HCT116 (cell line): ENCODE data around the gene C10orf53. TPM values are rescaled to one million over a fixed set of nuclear protein-coding genes. Genes with fewer than 3 reads are reported as not detected.

Source experiments
- ATAC-seq: fragments of 200-7000 bp; cut with Tn5 transposase; 2 replicates; pipeline ENCODE4 v1.9.1; 2020; ENCODE audit warnings: mild to moderate bottlenecking, moderate library complexity
- BruUV-seq: library from RNA; stranded (reverse); fragments of 400-500 nt; replicated peaks from 2 replicates; lab custom pipeline; 2021; lab: Mats Ljungman, UMichigan
- CTCF ChIA-PET: fragments of 300-600 bp; sonication (Branson Sonifier 250); formaldehyde crosslinking; loops from one replicate; lab custom pipeline; 2021; ENCODE audit warnings: antibody characterized with exemption; lab: Charles Lee
- POLR2A ChIA-PET: fragments of 300-600, 350-600 bp; sonication (Branson Sonifier 250); formaldehyde crosslinking; loops from one replicate; lab custom pipeline; 2021; ENCODE audit warnings: antibody characterized with exemption; lab: Charles Lee
- RAD21 ChIA-PET, 2 experiments: fragments of 300-600 bp; sonication (Branson Sonifier 250); formaldehyde crosslinking; loops; one replicate each; lab custom pipeline; 2023; ENCODE audit warnings: low total read pairs in 2 of 2; ENCODE audit not compliant: uncharacterized antibody in 2 of 2, unreplicated experiment in 2 of 2, low non-redundant PET in 1 of 2; lab: Charles Lee
- DNase-seq: peaks from one replicate; pipeline ENCODE4 v3.0.0-alpha.2; 2010; ENCODE audit warnings: low read depth, low spot score
- H2AFZ ChIP-seq: fragments of 200-600 bp; shearing (Covaris generic), sonication (generic); 2 replicates; pipeline ENCODE4 v1.6.1; 2017; ENCODE audit warnings: low read depth, mixed run types, mixed read lengths, antibody characterized with exemption, low read length; ENCODE audit not compliant: poor library complexity, severe bottlenecking
- H3K27ac ChIP-seq: 2 replicates; pipeline ENCODE4 v1.5.1; 2012; ENCODE audit warnings: low read depth, low read length
- H3K27me3 ChIP-seq: fragments of 200-600 bp; sonication (generic); 2 replicates; pipeline ENCODE4 v1.6.1; 2016; ENCODE audit warnings: mixed run types, low read length, mixed read lengths; ENCODE audit not compliant: insufficient read depth
- H3K36me3 ChIP-seq, 2 experiments: fragments of 200-500 bp in 1 of 2; fragments of 200-600 bp in 1 of 2; sonication (Bioruptor generic) in 1 of 2; sonication (generic) in 1 of 2; 2 replicates each; pipeline versions ENCODE4 v1.5.1 to v1.6.1; 2014 to 2016; ENCODE audit warnings: low read length in 2 of 2, inconsistent platforms in 1 of 2, mixed read lengths in 1 of 2, mixed run types in 1 of 2; ENCODE audit not compliant: insufficient read depth in 2 of 2, control insufficient read depth in 1 of 2
- H3K4me1 ChIP-seq, 2 experiments: fragments of 200-600 bp in 1 of 2; sonication (generic) in 1 of 2; 2 replicates each; pipeline versions ENCODE4 v1.5.1 to v1.6.1; 2012 to 2017; ENCODE audit warnings: low read length in 2 of 2, inconsistent platforms in 1 of 2, mild to moderate bottlenecking in 1 of 2, mixed read lengths in 1 of 2, mixed run types in 1 of 2, moderate library complexity in 1 of 2; ENCODE audit not compliant: insufficient read depth in 2 of 2, control insufficient read depth in 1 of 2
- H3K4me2 ChIP-seq: fragments of 200-600 bp; sonication (generic); 2 replicates; pipeline ENCODE4 v1.6.1; 2017; ENCODE audit warnings: mixed run types, low read length, mixed read lengths
- H3K4me3 ChIP-seq, 2 experiments: fragments of 200-600 bp in 1 of 2; sonication (generic) in 1 of 2; replicated peaks in 1 of 2; 2 replicates each; pipeline ENCODE4 v1.5.1; 2011 to 2016; ENCODE audit warnings: low read length in 2 of 2, control low read depth in 1 of 2, low read depth in 1 of 2, mild to moderate bottlenecking in 1 of 2, mixed read lengths in 1 of 2, mixed run types in 1 of 2
- H3K79me2 ChIP-seq: fragments of 200-600 bp; sonication (generic); 2 replicates; pipeline ENCODE4 v1.6.1; 2017; ENCODE audit warnings: mild to moderate bottlenecking, mixed run types, low read length, moderate library complexity, mixed read lengths; ENCODE audit not compliant: insufficient read depth
- H3K9ac ChIP-seq: fragments of 200-600 bp; sonication (generic); 2 replicates; pipeline ENCODE4 v1.6.1; 2016; ENCODE audit warnings: low read length, mixed read lengths
- H3K9me2 ChIP-seq: fragments of 200-600 bp; sonication (generic), shearing (Covaris generic); 2 replicates; pipeline ENCODE4 v1.6.1; 2017; ENCODE audit warnings: mixed run types, mild to moderate bottlenecking, moderate library complexity; ENCODE audit not compliant: insufficient read depth
- H3K9me3 ChIP-seq, 2 experiments: fragments of 200-500 bp in 1 of 2; fragments of 200-600 bp in 1 of 2; sonication (Bioruptor generic) in 1 of 2; sonication (generic) in 1 of 2; 2 replicates each; pipeline ENCODE4 v1.6.1; 2014 to 2017; ENCODE audit warnings: low read length in 2 of 2, mixed read lengths in 2 of 2, inconsistent platforms in 1 of 2, low read depth in 1 of 2, mild to moderate bottlenecking in 1 of 2, mixed run types in 1 of 2, moderate library complexity in 1 of 2; ENCODE audit not compliant: control insufficient read depth in 1 of 2, insufficient read depth in 1 of 2
- H4K20me1 ChIP-seq: fragments of 200-600 bp; sonication (generic), shearing (Covaris generic); 2 replicates; pipeline ENCODE4 v1.6.1; 2017; ENCODE audit warnings: mixed run types, mild to moderate bottlenecking, moderate library complexity; ENCODE audit not compliant: insufficient read depth
- CBX3 ChIP-seq: IDR thresholded peaks from 2 replicates; pipeline ENCODE4 v1.6.1; 2012; ENCODE audit warnings: low read depth
- EGR1 ChIP-seq: IDR thresholded peaks from 2 replicates; pipeline ENCODE4 v1.6.1; 2012; ENCODE audit warnings: low read depth
- EZH2 ChIP-seq: fragments of 200-600 bp; sonication (generic); IDR thresholded peaks from 2 replicates; pipeline ENCODE4 v1.6.1; 2017; ENCODE audit warnings: antibody characterized with exemption, mixed run types
- EZH2phosphoT487 ChIP-seq: fragments of 200-600 bp; IDR thresholded peaks from 2 replicates; pipeline ENCODE4 v1.6.1; 2018; ENCODE audit warnings: antibody characterized with exemption, borderline replicate concordance
- POLR2A ChIP-seq: IDR thresholded peaks from 2 replicates; pipeline ENCODE4 v1.7.0; 2011; ENCODE audit warnings: borderline replicate concordance; ENCODE audit not compliant: insufficient read depth, insufficient read length; ENCODE audit errors: extremely low read depth
- POLR2AphosphoS5 ChIP-seq: IDR thresholded peaks from 2 replicates; pipeline ENCODE4 v1.6.1; 2011; ENCODE audit warnings: mild to moderate bottlenecking, low read depth, low read length, moderate library complexity
- RAD21 ChIP-seq: IDR thresholded peaks from 2 replicates; pipeline ENCODE4 v1.6.1; 2012; ENCODE audit warnings: low read depth, mild to moderate bottlenecking
- REST ChIP-seq: IDR thresholded peaks from 2 replicates; pipeline ENCODE4 v1.6.1; 2012; ENCODE audit warnings: low read depth
- SIN3A ChIP-seq: IDR thresholded peaks from 2 replicates; pipeline ENCODE4 v1.6.1; 2012; ENCODE audit warnings: low read depth
- SP1 ChIP-seq: IDR thresholded peaks from 2 replicates; pipeline ENCODE4 v1.6.1; 2012; ENCODE audit warnings: low read depth
- SRF ChIP-seq: IDR thresholded peaks from 2 replicates; pipeline ENCODE4 v1.6.1; 2012; ENCODE audit warnings: low read depth
- YY1 ChIP-seq: IDR thresholded peaks from 2 replicates; pipeline ENCODE4 v1.6.1; 2011; ENCODE audit warnings: low read length, low read depth, moderate library complexity, mild to moderate bottlenecking; ENCODE audit not compliant: insufficient replicate concordance; ENCODE audit errors: extremely low read depth
- intact Hi-C: fragments of 100-400 bp; cut with micrococcal nuclease; formaldehyde crosslinking; loops from 2 replicates; pipeline ENCODE4 v1.10.0; 2022
- total RNA-seq: library from RNA; stranded (reverse); gene quantifications from one replicate; pipeline ENCODE4 v1.2.1, GENCODE V29; 2021; ENCODE audit not compliant: unreplicated experiment
- TF ChIP-seq, protein P1 (sequence below): IDR thresholded peaks from 2 replicates; pipeline ENCODE4 v1.6.1; 2012
- TF ChIP-seq, protein P2 (sequence below): IDR thresholded peaks from 2 replicates; pipeline ENCODE4 v1.6.1; 2012
- TF ChIP-seq, protein P3 (sequence below), 3 experiments: fragments of 200-600 bp in 1 of 3; sonication (generic) in 1 of 3; IDR thresholded peaks in 2 of 3; conservative IDR thresholded peaks in 1 of 3; 2 replicates each; pipeline ENCODE4 v1.5.1; 2012 to 2017; ENCODE audit warnings: low read depth in 2 of 3, low read length in 2 of 3, antibody characterized with exemption in 1 of 3, borderline replicate concordance in 1 of 3, control low read depth in 1 of 3, mild to moderate bottlenecking in 1 of 3, mixed read lengths in 1 of 3, mixed run types in 1 of 3, moderate library complexity in 1 of 3; ENCODE audit not compliant: insufficient read depth in 1 of 3

The C10orf53 gene
- total RNA-seq, 1 experiment from 2014 or later = not detected

GRCh38 chr10:49700211-49700610 is 20.8 kb downstream of the C10orf53 start:
- intact Hi-C loops = no loop called here
- ChIA-PET RAD21 (no interaction called here), POLR2A (no interaction called here), CTCF (no interaction called here)
- Histone ChIP-seq H3K9me2 (no peaks in the 10 kb centered on the region), H3K79me2 (no peaks in the 10 kb centered on the region), H3K36me3 (no peaks in the 10 kb centered on the region), H3K27ac (no peak overlapping the region), H3K27me3 (peaks cover 8% of the 10 kb centered on the region; the same call in 1 of the 2 replicates), H2AFZ (no peak overlapping the region), H3K9me3 (no peaks in the 10 kb centered on the region), H4K20me1 (no peaks in the 10 kb centered on the region), H3K9ac (no peak overlapping the region), H3K4me2 (no peak overlapping the region), H3K4me3 (no peak overlapping the region), H3K4me1 (no peaks in the 10 kb centered on the region)
- DNase-seq (no peak), ATAC-seq (no peak)
- TF ChIP-seq CBX3 = no peak
- BruUV-seq = no TSS peak

- Histone ChIP-seq H3K4me2 (no peak overlapping the region), H3K79me2 (no peaks in the 10 kb centered on the region), H3K9me2 (no peaks in the 10 kb centered on the region), H3K27me3 (peaks cover 9% of the 10 kb centered on the region; the same call in 1 of the 2 replicates), H3K36me3 (no peaks in the 10 kb centered on the region), H3K9me3 (no peaks in the 10 kb centered on the region), H3K27ac (no peak overlapping the region), H3K9ac (no peak overlapping the region), H3K4me1 (no peaks in the 10 kb centered on the region), H3K4me3 (no peak overlapping the region), H4K20me1 (no peaks in the 10 kb centered on the region), H2AFZ (no peak overlapping the region)
- peak; percentile 7 for DNase-seq
- POLR2A ChIA-PET = no interaction called here
- TF ChIP-seq, protein P1, sequence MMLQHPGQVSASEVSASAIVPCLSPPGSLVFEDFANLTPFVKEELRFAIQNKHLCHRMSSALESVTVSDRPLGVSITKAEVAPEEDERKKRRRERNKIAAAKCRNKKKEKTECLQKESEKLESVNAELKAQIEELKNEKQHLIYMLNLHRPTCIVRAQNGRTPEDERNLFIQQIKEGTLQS = no peak
- TF ChIP-seq REST (no peak), RAD21 (peak; percentile 47; the same call in 1 of the 2 replicates), CBX3 (no peak), EGR1 (no peak), SRF (no peak), EZH2phosphoT487 (no peak), YY1 (no peak), EZH2 (no peak), SIN3A (no peak), SP1 (no peak), POLR2AphosphoS5 (no peak), POLR2A (no peak)
- TF ChIP-seq, protein P2, sequence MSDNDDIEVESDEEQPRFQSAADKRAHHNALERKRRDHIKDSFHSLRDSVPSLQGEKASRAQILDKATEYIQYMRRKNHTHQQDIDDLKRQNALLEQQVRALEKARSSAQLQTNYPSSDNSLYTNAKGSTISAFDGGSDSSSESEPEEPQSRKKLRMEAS = no peak
- TF ChIP-seq, protein P3, sequence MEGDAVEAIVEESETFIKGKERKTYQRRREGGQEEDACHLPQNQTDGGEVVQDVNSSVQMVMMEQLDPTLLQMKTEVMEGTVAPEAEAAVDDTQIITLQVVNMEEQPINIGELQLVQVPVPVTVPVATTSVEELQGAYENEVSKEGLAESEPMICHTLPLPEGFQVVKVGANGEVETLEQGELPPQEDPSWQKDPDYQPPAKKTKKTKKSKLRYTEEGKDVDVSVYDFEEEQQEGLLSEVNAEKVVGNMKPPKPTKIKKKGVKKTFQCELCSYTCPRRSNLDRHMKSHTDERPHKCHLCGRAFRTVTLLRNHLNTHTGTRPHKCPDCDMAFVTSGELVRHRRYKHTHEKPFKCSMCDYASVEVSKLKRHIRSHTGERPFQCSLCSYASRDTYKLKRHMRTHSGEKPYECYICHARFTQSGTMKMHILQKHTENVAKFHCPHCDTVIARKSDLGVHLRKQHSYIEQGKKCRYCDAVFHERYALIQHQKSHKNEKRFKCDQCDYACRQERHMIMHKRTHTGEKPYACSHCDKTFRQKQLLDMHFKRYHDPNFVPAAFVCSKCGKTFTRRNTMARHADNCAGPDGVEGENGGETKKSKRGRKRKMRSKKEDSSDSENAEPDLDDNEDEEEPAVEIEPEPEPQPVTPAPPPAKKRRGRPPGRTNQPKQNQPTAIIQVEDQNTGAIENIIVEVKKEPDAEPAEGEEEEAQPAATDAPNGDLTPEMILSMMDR (IDR thresholded peaks at IDR 0.05 in 2 of 3, conservative IDR thresholded peaks at IDR 0.05 in 1 of 3; ENCODE audit: borderline replicate concordance in 1 of 3, insufficient read depth in 1 of 3, low read depth in 2 of 3, low read length in 2 of 3) = peak in 2 of 3 experiments; percentile 9 to 33; a peak in 3 of 6 replicates
- intact Hi-C loops = no loop called here
- RAD21 ChIA-PET = no interaction called here
- ATAC-seq = peak; percentile 80
- BruUV-seq = no TSS peak
- CTCF ChIA-PET = no interaction called here
Observed at GRCh38 chr10:49700997-49701396, 21.5 kb downstream of the C10orf53 start.
